ENCODE results near the gene GRK5. TPM values are rescaled to one million over a fixed set of nuclear protein-coding genes. Genes with fewer than 3 reads are reported as not detected.
"Not testable (repeated sequence)": the region's sequence is repeated elsewhere in the genome, so short reads cannot be mapped to it uniquely, and the experiment has no call there.

The GRK5 gene
- total RNA-seq, 4 donors from 2014 or later, result 43.5 to 61.7 (median 48.9) TPM

DNA sequence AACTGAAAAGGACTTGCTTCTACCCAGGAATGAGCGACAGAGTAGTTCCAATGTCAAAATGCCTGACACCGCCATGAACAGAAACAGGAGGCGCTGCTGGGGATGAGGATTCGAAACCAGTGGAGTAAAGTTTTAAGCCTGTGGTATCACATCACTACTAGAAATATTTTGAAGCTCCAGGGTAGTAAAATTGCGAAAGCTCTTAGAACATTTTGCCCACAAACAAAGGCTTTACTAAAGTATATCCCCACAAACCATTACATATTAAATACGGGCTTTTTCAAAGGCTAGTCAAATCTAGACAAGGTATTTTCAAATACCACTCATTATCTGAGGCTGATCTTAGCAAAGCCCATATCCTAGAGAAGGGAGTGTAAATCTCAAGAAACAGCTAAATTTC, 31.2 kb upstream of the GRK5 start:
- Histone ChIP-seq H3K4me3 (no peak overlapping the region), H3K4me1 (peaks cover 0 to 33% (median 14%) of the 10 kb centered on the region in 4 donors), H3K27ac (no peak overlapping the region), H3K27me3 (no peaks in the 10 kb centered on the region), H3K9me3 (no peaks in the 10 kb centered on the region), H3K36me3 (peaks cover 12 to 44% (median 12%) of the 10 kb centered on the region in 3 donors)
- DNase-seq (ENCODE audit: low spot score in 2 of 2), result no peak
- 90 to 91% methylated on average over 6 of the region's 6 CpGs for WGBS, 2 donors
- no peak for TF ChIP-seq CTCF (IDR thresholded peaks at IDR 0.05)
- no peak for TF ChIP-seq POLR2A (IDR thresholded peaks at IDR 0.05)
- no peak for TF ChIP-seq EP300 (IDR thresholded peaks at IDR 0.05)

DNA sequence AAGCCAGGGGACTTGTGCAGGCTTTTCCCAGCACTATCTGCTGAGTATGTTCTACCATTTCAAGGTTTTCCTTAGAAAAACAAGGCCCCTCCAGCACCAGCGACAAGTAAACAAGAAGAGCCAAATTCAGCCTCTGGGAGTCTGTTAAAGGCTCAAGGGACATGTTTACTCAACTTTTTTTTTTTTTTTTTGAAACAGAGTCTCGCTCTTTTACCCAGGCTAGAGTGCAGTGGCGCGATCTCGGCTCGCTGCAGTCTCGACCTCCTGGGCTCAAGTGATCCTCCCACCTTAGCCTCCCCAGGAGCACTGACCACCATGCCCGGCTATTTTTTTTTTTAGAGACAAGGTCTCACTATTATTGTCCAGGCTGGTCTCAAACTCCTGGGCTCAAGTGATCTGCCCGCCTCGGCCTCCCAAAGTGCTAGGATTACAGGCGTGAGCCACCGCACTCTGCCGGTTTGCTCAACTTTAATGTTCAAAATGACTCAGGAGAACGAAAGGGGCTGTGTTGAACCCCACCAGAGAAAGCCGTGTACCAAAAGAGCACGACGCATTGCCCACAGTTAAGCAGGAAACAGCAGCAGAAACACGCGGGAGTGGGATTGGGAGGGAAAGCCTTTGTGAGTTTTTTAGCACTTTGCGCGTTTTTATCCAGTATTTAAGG, 29.5 kb upstream of the GRK5 start:
- Histone ChIP-seq H3K4me3 (peak overlapping the region; percentile 59 to 82 (median 66)), H3K36me3 (peaks cover 0 to 27% (median 2%) of the 10 kb centered on the region in 3 donors), H3K9me3 (no peaks in the 10 kb centered on the region), H3K27ac (peak overlapping the region; percentile 83 to 97 (median 92)), H3K4me1 (peaks cover 0 to 33% (median 14%) of the 10 kb centered on the region in 4 donors), H3K27me3 (no peaks in the 10 kb centered on the region)
- no peak for TF ChIP-seq EP300 (IDR thresholded peaks at IDR 0.05)
- DNase-seq (ENCODE audit: low spot score in 2 of 2), result no peak
- 22% methylated on average over 21 of the region's 21 CpGs for WGBS, 2 donors

DNA sequence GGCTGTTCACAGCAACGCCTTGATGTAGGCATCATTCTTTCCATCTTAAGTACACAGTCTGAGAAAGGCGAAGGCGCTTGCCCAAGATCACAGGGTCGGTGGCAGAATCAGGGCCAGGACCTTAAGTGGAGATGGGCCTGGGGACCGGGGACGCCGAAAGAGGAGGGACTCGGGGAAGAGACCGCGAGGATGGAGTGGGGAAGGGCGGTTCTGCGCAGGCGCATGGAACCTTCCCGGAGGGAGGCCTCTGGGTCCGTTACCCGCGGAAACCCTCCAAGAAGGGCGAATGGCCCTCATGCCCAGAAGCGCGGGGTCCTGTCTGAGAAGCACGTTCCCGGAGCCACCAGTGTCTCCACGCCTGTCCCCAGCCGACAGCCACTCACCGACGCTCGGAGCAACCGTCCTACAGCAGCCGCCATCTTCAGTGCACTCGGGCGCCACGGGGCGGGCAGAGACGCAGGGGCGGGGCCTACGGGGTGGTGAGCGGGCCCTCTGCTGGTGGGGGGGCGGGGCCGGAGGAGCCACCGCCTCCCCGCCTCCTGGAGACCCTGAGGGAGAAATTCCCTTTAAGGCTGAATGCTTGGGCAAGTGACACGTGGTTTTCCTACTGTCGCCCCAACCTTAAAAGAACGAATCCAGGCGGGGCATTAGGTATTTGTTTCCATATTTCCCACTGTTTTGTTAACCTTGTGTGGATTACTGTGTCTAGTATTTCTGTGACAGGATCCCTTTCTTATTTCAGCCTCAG, 28.8 kb upstream of the GRK5 start, which contains the start of gene PRDX3:
Gene PRDX3 (minus strand): TSS at position 441 of the 748 bp plus-strand sequence. CDS start 22 bp downstream, at position 419.
- peaks cover 0 to 20% (median 2%) of the 10 kb centered on the region in 3 donors for H3K36me3 ChIP-seq
- peaks cover 0 to 33% (median 14%) of the 10 kb centered on the region in 4 donors for H3K4me1 ChIP-seq
- no peaks in the 10 kb centered on the region for H3K9me3 ChIP-seq
- H3K27me3 ChIP-seq, result no peaks in the 10 kb centered on the region
- peak; percentile 90 for DNase-seq (ENCODE audit: low spot score in 2 of 2)
- 0 to 1% methylated on average over 18 to 25 of the region's 45 CpGs for WGBS, 2 donors
- TF ChIP-seq EP300 (IDR thresholded peaks at IDR 0.05), result peak in 1 of 2 donors; percentile 96
- peak; percentile 56 to 77 for TF ChIP-seq POLR2A (IDR thresholded peaks at IDR 0.05)
- TF ChIP-seq CTCF (IDR thresholded peaks at IDR 0.05), result peak in 4 of 5 experiments; percentile 15 to 48 (median 30)
- peak within 1 kb of the TSS; percentile 83 to 97 (median 92) for H3K27ac ChIP-seq
- H3K4me3 ChIP-seq, result peak within 1 kb of the TSS; percentile 59 to 82 (median 66)

DNA sequence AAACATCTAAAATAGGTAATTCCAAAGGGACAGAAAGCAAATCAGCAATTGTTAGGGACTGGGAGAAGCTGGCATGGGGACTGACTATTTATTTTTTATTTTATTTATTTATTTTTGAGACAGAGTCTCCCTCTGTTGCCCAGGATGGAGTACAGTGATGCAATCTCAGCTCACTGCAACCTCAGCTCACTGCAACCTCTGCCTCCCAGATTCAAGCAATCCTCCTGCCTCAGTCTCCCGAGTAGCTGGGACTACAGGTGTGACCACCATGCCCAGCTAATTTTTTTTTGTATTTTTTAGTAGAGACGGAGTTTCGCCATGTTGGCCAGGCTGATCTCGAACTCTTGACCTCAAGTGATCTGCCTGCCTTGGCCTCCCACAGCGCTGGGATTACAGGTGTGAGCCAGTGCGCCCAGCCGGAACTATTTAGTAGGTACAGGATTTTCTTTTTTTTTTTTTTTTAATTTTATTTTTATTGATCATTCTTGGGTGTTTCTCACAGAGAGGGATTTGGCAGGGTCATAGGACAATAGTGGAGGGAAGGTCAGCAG, 26.4 kb upstream of the GRK5 start:
- H3K27ac ChIP-seq; DNase-seq (ENCODE audit: low spot score in 2 of 2): not testable (repeated sequence)
- WGBS, 2 donors, result 86 to 89% methylated on average over 7 of the region's 7 CpGs

GRCh38 chr10:119183664-119184412, 23.5 kb upstream of the GRK5 start:
- Histone ChIP-seq H3K36me3 (no peaks in the 10 kb centered on the region), H3K4me1 (peaks cover 0 to 8% (median 5%) of the 10 kb centered on the region in 4 donors), H3K27ac (no peak overlapping the region), H3K4me3 (no peak overlapping the region), H3K9me3 (no peaks in the 10 kb centered on the region), H3K27me3 (no peaks in the 10 kb centered on the region)
- TF ChIP-seq EP300 (IDR thresholded peaks at IDR 0.05) (no peak), POLR2A (IDR thresholded peaks at IDR 0.05) (no peak), CTCF (IDR thresholded peaks at IDR 0.05) (no peak)
- no peak for DNase-seq (ENCODE audit: low spot score in 2 of 2)
- 80 to 86% methylated on average over 9 of the region's 9 CpGs for WGBS, 2 donors

More for the DNA sequence above, 26.4 kb upstream of the GRK5 start:
- H3K4me1 ChIP-seq, result peaks cover 0 to 28% (median 14%) of the 10 kb centered on the region in 4 donors
- H3K27me3 ChIP-seq, H3K4me3 ChIP-seq, H3K36me3 ChIP-seq, H3K9me3 ChIP-seq: not testable (repeated sequence)

Measured in tibial nerve (tissue), 4 donors.